ENCODE results near the gene TMEM273. TPM values are rescaled to one million over a fixed set of nuclear protein-coding genes. Genes with fewer than 3 reads are reported as not detected.

TMEM273 gene
- total RNA-seq, 1 experiment from 2014 or later: 0.09 TPM

DNA sequence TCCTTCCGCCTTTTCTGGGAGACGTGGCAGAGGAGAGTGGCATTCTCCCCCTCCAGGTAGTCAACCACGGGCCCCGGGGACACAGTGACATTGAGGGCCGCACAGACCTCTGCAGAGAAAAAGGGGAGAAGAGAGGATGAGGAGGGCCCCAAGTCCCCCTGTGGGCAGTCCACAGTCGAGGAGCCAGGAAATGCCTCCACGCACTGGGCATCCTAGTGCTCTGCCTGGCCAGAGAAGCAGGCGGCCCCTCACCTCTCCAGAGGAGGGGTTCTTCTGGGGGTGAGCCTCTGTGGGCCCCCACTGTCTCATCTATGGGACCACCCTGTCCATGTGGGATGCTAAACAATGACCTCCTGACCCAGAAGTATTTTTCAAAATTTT lies 80.3 kb downstream of the TMEM273 start:
- no peak overlapping the region for H3K27ac Mint-ChIP-seq
- H3K9me3 Mint-ChIP-seq: no peaks in the 10 kb centered on the region
- POLR2A ChIA-PET: no interaction called here
- no peak overlapping the region for H3K4me3 Mint-ChIP-seq
- CTCF ChIA-PET: no interaction called here
- no peak for DNase-seq (ENCODE audit: low spot score)
- 0 out of 2 replicates have a peak, but pooled peaks cover 3% of the 10 kb centered on the region for H3K4me1 Mint-ChIP-seq
- H3K36me3 Mint-ChIP-seq: no peaks in the 10 kb centered on the region
- H3K27me3 Mint-ChIP-seq (ENCODE audit: low read depth): no peaks in the 10 kb centered on the region; the same call in 1 of the 2 replicates
- ATAC-seq: no peak
- TF ChIP-seq TCF7 (CRISPR knock-in tag; IDR thresholded peaks at IDR 0.05; ENCODE audit: low read depth) (no peak), ZNF219 (CRISPR knock-in tag; IDR thresholded peaks at IDR 0.05; ENCODE audit: borderline replicate concordance) (no peak), GABPB1 (CRISPR knock-in tag; IDR thresholded peaks at IDR 0.05) (no peak), ZBTB21 (CRISPR knock-in tag; IDR thresholded peaks at IDR 0.05; ENCODE audit: borderline replicate concordance) (no peak), RELA (CRISPR knock-in tag; IDR thresholded peaks at IDR 0.05; ENCODE audit: borderline replicate concordance) (no peak), CREM (CRISPR knock-in tag; IDR thresholded peaks at IDR 0.05) (no peak), ESRRA (CRISPR knock-in tag; IDR thresholded peaks at IDR 0.05; ENCODE audit: borderline replicate concordance) (no peak), JUN (CRISPR knock-in tag; IDR thresholded peaks at IDR 0.05) (no peak), PRRX2 (CRISPR knock-in tag; IDR thresholded peaks at IDR 0.05) (no peak), IRF2 (CRISPR knock-in tag; IDR thresholded peaks at IDR 0.05; ENCODE audit: borderline replicate concordance, low read depth) (no peak), MXD4 (CRISPR knock-in tag; IDR thresholded peaks at IDR 0.05; ENCODE audit: borderline replicate concordance) (no peak)
- TF ChIP-seq, protein P1, sequence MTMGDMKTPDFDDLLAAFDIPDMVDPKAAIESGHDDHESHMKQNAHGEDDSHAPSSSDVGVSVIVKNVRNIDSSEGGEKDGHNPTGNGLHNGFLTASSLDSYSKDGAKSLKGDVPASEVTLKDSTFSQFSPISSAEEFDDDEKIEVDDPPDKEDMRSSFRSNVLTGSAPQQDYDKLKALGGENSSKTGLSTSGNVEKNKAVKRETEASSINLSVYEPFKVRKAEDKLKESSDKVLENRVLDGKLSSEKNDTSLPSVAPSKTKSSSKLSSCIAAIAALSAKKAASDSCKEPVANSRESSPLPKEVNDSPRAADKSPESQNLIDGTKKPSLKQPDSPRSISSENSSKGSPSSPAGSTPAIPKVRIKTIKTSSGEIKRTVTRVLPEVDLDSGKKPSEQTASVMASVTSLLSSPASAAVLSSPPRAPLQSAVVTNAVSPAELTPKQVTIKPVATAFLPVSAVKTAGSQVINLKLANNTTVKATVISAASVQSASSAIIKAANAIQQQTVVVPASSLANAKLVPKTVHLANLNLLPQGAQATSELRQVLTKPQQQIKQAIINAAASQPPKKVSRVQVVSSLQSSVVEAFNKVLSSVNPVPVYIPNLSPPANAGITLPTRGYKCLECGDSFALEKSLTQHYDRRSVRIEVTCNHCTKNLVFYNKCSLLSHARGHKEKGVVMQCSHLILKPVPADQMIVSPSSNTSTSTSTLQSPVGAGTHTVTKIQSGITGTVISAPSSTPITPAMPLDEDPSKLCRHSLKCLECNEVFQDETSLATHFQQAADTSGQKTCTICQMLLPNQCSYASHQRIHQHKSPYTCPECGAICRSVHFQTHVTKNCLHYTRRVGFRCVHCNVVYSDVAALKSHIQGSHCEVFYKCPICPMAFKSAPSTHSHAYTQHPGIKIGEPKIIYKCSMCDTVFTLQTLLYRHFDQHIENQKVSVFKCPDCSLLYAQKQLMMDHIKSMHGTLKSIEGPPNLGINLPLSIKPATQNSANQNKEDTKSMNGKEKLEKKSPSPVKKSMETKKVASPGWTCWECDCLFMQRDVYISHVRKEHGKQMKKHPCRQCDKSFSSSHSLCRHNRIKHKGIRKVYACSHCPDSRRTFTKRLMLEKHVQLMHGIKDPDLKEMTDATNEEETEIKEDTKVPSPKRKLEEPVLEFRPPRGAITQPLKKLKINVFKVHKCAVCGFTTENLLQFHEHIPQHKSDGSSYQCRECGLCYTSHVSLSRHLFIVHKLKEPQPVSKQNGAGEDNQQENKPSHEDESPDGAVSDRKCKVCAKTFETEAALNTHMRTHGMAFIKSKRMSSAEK (CRISPR knock-in tag; IDR thresholded peaks at IDR 0.05; ENCODE audit: borderline replicate concordance): no peak
- TF ChIP-seq, protein P2, sequence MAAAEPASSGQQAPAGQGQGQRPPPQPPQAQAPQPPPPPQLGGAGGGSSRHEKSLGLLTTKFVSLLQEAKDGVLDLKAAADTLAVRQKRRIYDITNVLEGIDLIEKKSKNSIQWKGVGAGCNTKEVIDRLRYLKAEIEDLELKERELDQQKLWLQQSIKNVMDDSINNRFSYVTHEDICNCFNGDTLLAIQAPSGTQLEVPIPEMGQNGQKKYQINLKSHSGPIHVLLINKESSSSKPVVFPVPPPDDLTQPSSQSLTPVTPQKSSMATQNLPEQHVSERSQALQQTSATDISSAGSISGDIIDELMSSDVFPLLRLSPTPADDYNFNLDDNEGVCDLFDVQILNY (CRISPR knock-in tag; IDR thresholded peaks at IDR 0.05): no peak
- TF ChIP-seq, protein P3, sequence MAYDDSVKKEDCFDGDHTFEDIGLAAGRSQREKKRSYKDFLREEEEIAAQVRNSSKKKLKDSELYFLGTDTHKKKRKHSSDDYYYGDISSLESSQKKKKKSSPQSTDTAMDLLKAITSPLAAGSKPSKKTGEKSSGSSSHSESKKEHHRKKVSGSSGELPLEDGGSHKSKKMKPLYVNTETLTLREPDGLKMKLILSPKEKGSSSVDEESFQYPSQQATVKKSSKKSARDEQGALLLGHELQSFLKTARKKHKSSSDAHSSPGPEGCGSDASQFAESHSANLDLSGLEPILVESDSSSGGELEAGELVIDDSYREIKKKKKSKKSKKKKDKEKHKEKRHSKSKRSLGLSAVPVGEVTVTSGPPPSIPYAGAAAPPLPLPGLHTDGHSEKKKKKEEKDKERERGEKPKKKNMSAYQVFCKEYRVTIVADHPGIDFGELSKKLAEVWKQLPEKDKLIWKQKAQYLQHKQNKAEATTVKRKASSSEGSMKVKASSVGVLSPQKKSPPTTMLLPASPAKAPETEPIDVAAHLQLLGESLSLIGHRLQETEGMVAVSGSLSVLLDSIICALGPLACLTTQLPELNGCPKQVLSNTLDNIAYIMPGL (CRISPR knock-in tag; IDR thresholded peaks at IDR 0.05): no peak
- TF ChIP-seq, protein P4, sequence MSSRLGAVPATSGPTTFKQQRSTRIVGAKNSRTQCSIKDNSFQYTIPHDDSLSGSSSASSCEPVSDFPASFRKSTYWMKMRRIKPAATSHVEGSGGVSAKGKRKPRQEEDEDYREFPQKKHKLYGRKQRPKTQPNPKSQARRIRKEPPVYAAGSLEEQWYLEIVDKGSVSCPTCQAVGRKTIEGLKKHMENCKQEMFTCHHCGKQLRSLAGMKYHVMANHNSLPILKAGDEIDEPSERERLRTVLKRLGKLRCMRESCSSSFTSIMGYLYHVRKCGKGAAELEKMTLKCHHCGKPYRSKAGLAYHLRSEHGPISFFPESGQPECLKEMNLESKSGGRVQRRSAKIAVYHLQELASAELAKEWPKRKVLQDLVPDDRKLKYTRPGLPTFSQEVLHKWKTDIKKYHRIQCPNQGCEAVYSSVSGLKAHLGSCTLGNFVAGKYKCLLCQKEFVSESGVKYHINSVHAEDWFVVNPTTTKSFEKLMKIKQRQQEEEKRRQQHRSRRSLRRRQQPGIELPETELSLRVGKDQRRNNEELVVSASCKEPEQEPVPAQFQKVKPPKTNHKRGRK (CRISPR knock-in tag; IDR thresholded peaks at IDR 0.05; ENCODE audit: borderline replicate concordance): no peak
- TF ChIP-seq, protein P5, sequence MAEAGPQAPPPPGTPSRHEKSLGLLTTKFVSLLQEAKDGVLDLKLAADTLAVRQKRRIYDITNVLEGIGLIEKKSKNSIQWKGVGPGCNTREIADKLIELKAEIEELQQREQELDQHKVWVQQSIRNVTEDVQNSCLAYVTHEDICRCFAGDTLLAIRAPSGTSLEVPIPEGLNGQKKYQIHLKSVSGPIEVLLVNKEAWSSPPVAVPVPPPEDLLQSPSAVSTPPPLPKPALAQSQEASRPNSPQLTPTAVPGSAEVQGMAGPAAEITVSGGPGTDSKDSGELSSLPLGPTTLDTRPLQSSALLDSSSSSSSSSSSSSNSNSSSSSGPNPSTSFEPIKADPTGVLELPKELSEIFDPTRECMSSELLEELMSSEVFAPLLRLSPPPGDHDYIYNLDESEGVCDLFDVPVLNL (CRISPR knock-in tag; IDR thresholded peaks at IDR 0.05; ENCODE audit: borderline replicate concordance, low read depth): no peak
- TF ChIP-seq, protein P6, sequence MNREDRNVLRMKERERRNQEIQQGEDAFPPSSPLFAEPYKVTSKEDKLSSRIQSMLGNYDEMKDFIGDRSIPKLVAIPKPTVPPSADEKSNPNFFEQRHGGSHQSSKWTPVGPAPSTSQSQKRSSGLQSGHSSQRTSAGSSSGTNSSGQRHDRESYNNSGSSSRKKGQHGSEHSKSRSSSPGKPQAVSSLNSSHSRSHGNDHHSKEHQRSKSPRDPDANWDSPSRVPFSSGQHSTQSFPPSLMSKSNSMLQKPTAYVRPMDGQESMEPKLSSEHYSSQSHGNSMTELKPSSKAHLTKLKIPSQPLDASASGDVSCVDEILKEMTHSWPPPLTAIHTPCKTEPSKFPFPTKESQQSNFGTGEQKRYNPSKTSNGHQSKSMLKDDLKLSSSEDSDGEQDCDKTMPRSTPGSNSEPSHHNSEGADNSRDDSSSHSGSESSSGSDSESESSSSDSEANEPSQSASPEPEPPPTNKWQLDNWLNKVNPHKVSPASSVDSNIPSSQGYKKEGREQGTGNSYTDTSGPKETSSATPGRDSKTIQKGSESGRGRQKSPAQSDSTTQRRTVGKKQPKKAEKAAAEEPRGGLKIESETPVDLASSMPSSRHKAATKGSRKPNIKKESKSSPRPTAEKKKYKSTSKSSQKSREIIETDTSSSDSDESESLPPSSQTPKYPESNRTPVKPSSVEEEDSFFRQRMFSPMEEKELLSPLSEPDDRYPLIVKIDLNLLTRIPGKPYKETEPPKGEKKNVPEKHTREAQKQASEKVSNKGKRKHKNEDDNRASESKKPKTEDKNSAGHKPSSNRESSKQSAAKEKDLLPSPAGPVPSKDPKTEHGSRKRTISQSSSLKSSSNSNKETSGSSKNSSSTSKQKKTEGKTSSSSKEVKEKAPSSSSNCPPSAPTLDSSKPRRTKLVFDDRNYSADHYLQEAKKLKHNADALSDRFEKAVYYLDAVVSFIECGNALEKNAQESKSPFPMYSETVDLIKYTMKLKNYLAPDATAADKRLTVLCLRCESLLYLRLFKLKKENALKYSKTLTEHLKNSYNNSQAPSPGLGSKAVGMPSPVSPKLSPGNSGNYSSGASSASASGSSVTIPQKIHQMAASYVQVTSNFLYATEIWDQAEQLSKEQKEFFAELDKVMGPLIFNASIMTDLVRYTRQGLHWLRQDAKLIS (CRISPR knock-in tag; IDR thresholded peaks at IDR 0.05; ENCODE audit: borderline replicate concordance): no peak
- TF ChIP-seq, protein P7, sequence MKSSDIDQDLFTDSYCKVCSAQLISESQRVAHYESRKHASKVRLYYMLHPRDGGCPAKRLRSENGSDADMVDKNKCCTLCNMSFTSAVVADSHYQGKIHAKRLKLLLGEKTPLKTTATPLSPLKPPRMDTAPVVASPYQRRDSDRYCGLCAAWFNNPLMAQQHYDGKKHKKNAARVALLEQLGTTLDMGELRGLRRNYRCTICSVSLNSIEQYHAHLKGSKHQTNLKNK (CRISPR knock-in tag; IDR thresholded peaks at IDR 0.05): no peak
